K562 (cell line): ENCODE measurements around the gene CNOT9. TPM values are rescaled to one million over a fixed set of nuclear protein-coding genes. Genes with fewer than 3 reads are reported as not detected.
A peak's percentile ranks its signal among the peaks of the same experiment; 100 is the strongest.

ENCODE experiments used
- ARID4B ChIP-seq: sonication (generic); formaldehyde crosslinking; IDR thresholded peaks from 2 replicates; pipeline ENCODE4 v1.8.0; 2022; ENCODE audit warnings: mild to moderate bottlenecking, missing genetic modification reagents
- CC2D1A ChIP-seq: fragments of 450-650 bp; IDR thresholded peaks from 2 replicates; pipeline ENCODE4 v1.6.1; 2017; ENCODE audit warnings: mild to moderate bottlenecking
- GATAD2A ChIP-seq: fragments of 450-650 bp; IDR thresholded peaks from 2 replicates; pipeline ENCODE4 v1.6.1; 2017
- GTF3C2 ChIP-seq: IDR thresholded peaks from 3 replicates; pipeline ENCODE4 v1.6.1; 2011; ENCODE audit warnings: borderline replicate concordance, mild to moderate bottlenecking, moderate library complexity; ENCODE audit not compliant: insufficient read length; ENCODE audit errors: extremely low read depth
- SAP30 ChIP-seq: fragments of 200-600 bp; sonication (generic); IDR thresholded peaks from 2 replicates; pipeline ENCODE4 v1.6.1; 2012; ENCODE audit warnings: borderline replicate concordance, low read depth, mild to moderate bottlenecking, moderate library complexity, low read length, control low read depth, inconsistent platforms; ENCODE audit not compliant: insufficient read depth, poor library complexity, severe bottlenecking
- polyA plus RNA-seq, 8 experiments: library from polyadenylated mRNA; depleted of rRNA in 4 of 8; stranded (reverse) in 5 of 8; unstranded in 3 of 8; fragments of >200 nt; fragmentation: Nextera tagmentation in 2 of 8; fragmentation: Illumina TruSeq in 1 of 8; extraction: Ambion mirVana in 2 of 8; extraction: Trizol in 1 of 8; gene quantifications; 2 replicates each; pipeline versions ENCODE4 v1.2.1 to v1.2.3, GENCODE V29; 2011 to 2014; ENCODE audit warnings: inconsistent platforms in 1 of 8, missing spikeins in 1 of 8
- total RNA-seq, 7 experiments: library from RNA; depleted of rRNA in 6 of 7; stranded (reverse); fragments of >200 nt in 6 of 7; fragmentation: Illumina TruSeq in 2 of 7; extraction: Trizol in 2 of 7; gene quantifications; 2 replicates each; pipeline versions ENCODE4 v1.2.1 to v1.2.3, GENCODE V29; 2011 to 2021; ENCODE audit warnings: low replicate concordance in 1 of 7
- TF ChIP-seq, protein P1 (sequence below): fragments of 450-650 bp; formaldehyde crosslinking; conservative IDR thresholded peaks from 2 replicates; pipeline ENCODE4 v1.4.0; 2022; ENCODE audit warnings: mild to moderate bottlenecking, missing genetic modification characterization

Gene CNOT9
- total and polyA plus RNA-seq, 9 of the 15 experiments (the other 6 are each of a cell fraction or from before 2014, with no cell fraction given) = 19.0 to 82.6 (median 46.7) TPM

DNA sequence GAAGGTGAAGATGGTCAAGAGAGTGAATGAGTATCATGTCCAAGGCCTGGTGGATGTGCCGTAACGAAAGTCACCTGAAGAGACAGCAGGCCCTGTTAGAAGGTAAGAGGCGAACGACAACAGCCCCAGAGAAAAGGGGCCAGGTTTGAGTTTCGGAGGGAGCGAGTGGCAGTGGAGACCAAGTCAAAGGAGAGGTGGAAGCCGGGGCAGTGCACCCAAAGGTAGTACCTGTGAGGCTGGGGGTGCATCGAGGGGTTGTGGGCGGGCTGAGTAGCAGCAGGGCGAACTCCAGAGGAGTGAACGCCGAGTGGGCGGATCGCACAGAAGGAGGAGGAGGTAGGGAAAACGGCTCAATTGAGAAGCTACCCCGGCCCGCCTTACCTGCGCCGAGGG is 846 bp upstream of the CNOT9 start (continued):
- TF ChIP-seq ARID4B (CRISPR knock-in tag) (peak; percentile 74; the same call in 1 of the 2 replicates), GATAD2A (no peak), GTF3C2 (no peak), CC2D1A (no peak), SAP30 (peak; percentile 61)
- TF ChIP-seq, protein P1, sequence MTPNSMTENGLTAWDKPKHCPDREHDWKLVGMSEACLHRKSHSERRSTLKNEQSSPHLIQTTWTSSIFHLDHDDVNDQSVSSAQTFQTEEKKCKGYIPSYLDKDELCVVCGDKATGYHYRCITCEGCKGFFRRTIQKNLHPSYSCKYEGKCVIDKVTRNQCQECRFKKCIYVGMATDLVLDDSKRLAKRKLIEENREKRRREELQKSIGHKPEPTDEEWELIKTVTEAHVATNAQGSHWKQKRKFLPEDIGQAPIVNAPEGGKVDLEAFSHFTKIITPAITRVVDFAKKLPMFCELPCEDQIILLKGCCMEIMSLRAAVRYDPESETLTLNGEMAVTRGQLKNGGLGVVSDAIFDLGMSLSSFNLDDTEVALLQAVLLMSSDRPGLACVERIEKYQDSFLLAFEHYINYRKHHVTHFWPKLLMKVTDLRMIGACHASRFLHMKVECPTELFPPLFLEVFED = 0 out of 2 replicates have a peak, but pooled peaks have one; percentile 52
